Breast epithelium (tissue), 3 donors: ENCODE data around the gene REV3L.

Experiments
- CTCF ChIP-seq, 3 donors: fragments of 450-650 bp; IDR thresholded peaks; one replicate each; pipeline ENCODE4 v1.5.1; 2016 to 2017; ENCODE audit warnings: antibody characterized with exemption in 3 of 3, mild to moderate bottlenecking in 3 of 3, moderate library complexity in 3 of 3
- POLR2AphosphoS5 ChIP-seq, 3 donors: sonication (generic); formaldehyde crosslinking; IDR thresholded peaks; one replicate each; pipeline ENCODE4 v1.6.1; 2017; ENCODE audit warnings: antibody characterized with exemption in 3 of 3

GRCh38 chr6:111357705-111358104, 125.3 kb downstream of the REV3L start:
- TF ChIP-seq CTCF (IDR thresholded peaks at IDR 0.05) (no peak), POLR2AphosphoS5 (IDR thresholded peaks at IDR 0.05) (no peak)
